ENCODE data around the gene SSU72.
A peak's percentile ranks its signal among the peaks of the same experiment; 100 is the strongest.
"Not testable (repeated sequence)": the region's sequence is repeated elsewhere in the genome, so short reads cannot be mapped to it uniquely, and the experiment has no call there.

The SSU72 gene

DNA sequence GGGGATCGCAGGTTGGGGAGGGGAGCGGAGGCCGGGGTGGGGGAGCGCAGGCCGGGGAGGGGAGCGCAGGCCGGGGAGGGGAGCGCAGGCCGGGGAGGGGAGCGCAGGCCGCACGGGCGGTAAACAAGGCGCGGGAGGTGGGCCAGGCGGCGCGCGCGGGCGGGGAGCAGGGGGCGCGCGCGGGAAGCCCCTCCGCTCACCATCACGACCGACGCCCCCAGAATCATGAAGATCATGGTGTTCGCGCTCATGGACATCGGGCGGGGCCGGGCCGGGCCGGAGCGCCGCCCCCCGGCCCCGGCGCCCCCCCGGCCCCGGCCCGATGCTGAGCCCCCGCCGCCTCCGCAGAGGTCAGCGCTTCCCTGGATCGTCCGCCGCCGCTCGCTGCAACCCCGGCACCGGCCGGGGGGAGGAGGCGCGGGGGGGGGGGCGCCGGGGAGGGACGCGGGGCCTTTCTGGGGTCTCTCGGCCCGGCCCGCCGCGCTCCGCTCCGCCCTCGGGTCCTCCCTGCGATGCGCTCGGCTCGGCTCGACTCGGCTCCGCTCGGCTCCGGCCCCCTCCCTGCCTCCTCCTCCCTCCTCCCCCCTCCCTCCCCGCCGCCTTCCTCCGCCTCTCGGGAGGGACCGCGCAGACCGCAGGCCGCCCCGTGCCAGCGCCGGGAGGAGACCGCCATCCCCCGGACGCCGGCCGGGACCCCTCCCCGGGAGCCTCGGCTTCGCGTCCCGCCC is 34.4 kb downstream of the SSU72 start, which contains the start of gene TMEM240:
TSS of gene TMEM240 (minus strand) at position 535 of the 728 bp plus-strand sequence. CDS start at position 257, 278 bp downstream.
- DNase-seq: peak; percentile 58

DNA sequence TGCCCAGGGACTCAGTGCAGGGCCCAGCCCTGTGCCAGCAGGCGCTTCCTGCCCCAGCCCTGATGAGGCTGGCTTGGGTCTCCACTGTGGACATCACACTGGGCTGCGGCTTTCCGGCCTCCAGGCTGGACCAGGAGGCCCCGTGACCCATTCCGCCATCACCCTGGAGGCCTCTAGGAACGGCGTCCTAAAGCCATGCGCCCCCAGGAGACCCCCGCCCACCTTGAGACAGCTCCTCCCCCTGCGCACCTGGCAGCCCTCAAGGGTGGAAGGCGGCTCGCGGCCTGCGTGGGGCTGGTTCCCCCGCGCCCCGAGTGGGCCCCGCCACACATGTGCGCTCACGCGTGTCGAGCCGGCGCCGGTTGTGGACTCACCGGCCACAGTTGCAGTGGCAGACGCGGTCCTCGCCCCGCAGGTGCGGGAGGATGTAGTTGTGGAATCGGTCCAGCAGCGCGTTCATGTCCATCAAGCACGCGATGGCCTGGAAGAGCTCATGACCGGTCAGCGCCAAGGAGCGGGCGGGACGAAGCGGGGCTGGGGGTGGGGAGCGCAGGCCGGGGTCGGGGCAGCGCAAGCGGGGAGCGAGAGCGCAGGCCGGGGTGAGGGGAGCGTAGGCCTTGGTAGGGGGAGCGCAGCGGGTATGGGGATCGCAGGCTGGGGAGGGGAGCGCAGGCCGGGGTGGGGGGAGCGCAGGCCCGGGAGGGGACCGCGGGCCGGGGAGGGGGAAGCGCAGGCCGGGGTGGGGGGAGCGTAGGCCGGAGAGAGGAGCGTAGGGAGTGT is 35.2 kb downstream of the SSU72 start:
- DNase-seq: no peak

DNA sequence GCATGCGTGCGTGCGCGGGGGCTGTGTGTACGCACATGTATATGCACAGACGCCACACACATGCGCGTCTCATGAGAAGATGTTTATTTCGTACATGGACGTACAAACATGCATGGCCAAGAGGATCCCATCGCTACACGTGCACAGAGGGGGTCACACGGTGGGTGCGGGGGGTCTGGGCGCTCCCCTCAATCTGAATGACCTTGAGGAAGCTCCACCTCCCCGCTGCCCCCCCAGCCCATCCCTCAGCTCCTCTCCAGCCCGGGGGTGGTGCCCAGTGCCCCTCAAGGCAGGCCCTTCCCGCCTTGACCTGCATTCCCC is 35.7 kb downstream of the SSU72 start:
- no peak for DNase-seq

DNA sequence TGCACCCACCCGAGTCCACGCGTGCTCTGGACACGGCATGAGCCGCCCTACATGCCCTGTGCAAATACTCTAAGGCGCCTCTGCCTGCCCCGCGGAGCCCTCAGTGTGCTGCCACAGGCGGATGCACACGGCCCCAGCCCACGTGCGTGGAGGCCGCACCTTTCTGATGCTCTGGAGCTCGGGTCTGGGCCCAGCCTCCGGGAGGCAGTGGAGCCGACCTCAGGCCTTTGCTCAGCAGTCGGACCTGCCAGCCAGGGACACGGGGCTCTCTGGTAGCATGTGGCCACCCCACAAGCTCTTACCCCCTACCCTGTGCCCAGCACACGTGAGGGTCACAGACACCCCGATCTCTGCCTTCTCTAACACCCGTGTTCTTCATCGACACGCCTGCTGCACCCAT is 36.3 kb downstream of the SSU72 start:
- no peak for DNase-seq

DNA sequence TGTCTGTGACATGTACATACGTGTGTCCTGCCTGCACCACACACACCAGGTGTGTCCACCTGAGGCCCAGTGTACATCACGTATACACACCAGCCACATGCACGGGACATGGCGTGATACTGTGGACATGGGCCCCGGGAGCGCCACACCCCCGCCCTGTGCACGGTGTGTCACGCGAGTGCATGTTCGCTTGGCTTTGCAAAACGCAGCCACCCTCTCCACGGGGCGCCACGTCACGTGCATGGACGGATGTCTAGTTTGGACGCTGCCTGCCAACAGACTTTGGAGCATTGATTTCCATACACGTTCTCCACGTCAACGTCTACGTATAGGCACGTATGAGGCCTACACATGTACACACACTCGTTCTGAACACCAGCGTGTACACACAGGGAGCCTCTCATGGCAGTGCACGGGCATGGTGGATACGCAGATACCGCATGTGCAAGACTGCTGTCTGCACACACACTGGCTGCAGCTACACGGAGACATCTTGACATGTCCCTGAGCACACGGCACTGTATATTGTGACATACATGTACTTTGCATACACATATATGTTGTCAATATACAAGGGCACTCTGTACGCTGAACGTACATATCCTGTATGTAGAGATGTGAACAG is 36.9 kb downstream of the SSU72 start:
- no peak for DNase-seq

DNA sequence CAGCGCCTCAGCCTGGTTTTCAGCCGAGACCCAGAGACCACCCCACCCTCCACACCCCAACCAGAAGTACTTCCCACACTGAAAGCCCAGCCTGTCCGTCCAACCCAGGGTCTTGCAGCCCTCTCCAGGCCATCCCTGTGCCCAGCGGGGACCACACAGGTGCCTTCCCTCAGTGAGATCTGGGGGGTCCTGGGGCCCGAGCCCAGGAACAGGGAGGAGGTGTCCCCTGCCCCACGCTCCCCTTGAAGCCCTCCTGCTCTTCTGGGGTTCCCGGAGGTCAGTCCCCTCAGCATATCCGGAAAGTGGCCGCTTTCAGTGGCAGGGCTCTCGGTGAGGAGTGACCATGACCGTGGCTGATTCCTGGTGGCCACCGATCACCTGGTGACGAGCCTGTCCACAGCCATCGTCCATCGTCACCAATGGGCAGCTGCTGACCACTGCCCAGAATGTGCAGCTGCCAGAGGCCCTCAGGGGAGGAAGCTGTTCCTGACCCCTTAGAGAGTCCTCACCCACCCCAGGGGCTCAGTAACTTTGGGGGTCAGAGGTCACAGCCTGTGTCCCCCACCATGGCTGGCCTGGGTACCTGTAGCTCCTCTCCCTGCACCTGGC is 37.6 kb downstream of the SSU72 start:
- no peak for DNase-seq

DNA sequence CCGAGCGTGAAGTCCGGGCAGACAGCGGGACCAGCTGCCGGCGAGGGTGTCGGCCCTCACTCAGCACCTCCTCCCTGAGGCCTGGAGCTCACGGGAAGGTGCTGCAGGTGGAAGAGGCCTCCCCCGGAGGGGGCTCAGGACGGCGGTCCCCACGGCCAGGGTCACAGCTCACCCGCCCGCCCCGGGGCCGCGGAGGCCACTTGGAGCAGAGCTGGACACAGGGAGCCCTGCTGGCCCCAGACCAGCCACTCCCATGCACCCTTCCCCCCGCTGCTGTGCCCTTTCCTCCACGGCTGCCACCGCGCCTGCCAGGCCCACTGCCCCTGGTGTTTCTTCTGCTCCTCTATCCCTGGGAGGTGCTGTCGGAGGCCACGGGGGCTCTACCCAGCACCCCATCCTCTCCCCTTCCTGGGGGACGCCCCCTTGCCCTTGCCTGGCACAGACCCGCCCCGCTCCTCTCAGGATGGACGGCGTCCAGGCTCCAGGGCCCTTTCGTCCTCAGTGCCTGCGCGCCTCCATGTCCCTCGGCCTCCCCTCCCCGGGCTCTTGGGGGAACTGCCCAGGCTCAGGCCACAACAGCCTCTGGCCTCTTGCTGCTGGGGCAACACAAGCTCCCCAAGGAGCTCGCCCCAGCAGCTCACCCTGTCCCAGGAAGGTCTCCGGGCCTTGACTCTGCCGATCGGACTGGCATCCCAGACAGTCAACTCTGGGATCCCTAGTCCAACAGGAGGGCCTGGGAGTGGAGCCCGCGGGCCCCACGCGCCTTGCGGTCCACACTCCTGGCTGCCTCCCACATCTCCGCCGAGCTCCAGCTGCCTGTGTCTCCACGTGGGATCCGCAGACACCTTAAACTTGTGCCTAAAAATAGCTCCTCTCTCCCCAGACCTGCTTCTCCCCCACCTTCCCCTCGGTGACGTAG is 38.4 kb downstream of the SSU72 start:
- no peak for DNase-seq

DNA sequence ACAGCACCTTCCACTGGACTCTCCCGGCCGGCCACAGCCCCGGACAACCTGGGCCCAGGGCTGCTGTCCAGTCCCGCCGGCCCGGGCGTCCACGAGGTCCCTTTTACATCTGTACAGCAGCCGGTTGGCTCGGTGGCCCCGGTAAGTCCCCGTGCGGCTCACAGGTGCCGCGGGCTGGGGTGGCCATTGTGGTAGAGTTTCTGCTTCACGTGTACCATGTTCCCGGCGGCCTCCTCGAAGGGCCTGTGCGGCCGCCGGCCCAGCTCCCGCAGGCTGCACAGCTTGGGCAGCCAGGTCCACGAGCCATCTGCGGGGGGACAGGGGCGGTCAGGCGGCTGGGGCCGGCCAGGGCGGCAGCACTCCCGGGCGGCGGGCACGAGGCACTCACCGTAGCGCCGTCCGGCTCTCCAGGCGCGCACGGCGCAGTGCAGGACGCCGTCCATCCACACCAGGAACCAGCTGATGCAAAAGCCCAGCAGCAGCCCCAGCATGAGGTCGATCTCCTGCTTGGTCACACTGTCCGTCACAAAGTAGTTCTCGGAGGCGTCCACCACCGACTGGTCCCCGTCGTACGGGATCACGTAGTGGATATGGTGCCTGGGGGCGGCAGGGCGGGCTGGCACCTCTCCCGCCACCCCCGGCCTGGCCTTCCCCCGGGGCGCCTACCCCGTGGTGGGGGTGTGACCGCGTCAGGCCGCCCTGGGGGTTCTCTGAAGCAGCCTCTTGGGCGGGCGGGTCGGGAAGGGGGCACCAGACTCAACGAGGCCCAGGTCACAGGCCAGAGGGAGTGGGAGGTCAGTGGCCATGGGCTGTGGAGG is 39.3 kb downstream of the SSU72 start:
- no peak for DNase-seq

DNA sequence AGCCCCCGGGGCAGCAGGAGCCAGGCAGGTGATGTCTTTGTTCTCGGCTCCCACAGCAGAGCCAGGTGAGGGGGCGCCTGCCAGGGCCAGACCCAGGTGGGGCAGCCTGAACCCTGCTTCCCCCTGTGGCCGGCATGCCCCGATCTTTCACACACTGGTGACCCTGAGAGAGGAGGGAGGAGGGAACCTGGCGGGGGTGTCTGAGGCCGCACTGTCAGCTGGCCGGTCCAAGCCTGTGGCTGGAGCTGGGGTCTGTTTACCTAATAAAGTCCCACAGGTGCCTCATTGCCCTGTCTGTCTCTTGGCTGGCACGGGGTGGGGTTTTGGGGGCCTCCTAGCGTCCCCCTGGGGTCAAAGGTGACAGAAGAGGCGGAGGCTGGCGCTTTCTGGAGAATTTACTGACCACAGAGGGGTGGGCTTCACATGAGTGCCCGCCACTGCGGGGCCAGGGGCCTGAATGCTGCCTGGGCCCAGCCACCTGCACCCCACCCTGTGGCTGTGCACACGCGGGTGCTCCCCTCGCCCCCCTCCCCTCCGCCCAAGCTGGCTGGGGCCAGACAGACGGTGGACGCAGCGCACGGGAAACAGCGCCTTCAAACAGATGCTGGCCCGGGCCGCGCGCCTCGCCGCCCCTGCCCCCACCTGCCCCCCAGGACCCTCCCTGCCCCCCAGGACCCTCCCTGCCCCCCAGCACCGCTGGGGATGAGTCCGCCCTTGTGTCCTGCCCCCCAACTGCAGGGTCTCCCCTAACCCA is 40.1 kb downstream of the SSU72 start:
- no peak for DNase-seq

DNA sequence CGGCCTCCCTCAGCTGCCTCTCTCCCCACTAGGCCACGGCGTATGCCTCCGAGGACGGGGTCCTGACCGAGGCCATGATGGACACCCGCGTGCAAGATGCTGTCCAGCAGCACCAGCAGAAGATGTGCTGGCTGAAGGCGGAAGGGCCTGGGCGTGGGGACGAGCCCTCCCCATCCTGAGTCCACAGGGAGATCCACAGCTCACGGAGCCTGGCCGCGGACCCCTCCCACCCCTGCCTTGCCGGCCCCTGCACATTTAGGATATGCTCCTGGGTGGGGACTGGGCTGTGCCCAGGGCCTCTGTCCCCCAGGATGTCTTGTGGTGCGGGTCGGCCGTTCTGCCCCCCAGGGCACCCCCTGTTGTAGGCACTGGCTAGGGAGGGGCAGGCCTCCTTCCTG is 40.8 kb downstream of the SSU72 start:
- DNase-seq: not testable (repeated sequence)

DNA sequence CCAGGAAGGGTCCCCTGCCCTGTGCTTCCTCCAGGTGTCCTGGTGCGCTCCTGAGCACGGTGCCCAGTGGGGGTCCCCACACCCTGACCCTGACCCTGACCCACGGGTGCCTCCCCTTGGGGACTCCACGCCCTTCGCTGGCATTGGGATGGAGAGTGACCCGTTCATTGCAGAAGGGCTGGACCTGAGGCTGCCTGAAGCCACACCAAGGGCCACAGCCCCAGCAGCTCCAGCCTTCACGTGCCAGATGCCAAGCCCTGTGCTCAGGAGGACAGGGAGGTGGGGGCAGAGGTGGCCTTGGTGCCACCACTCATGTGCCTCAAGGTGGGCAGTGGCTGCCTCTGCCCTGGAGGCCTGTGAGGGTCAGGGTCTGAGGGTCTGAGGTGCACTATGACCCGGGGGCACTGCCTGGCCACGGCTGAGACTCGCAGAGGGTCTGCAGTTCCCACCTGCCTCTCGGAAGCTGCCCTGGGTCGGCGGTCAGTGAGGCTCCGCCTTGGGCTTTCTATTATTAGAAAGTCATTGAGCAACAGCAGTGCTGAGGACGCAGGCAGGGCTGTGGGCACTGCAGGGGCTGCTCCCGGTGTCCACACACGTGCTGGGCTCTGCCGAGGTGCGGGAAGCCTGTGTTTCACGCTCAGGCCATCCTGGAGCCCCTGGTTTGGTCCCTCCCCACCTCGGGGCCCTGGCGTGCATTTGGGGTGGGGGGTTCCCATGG is 41.3 kb downstream of the SSU72 start:
- not testable (repeated sequence) for DNase-seq

DNA sequence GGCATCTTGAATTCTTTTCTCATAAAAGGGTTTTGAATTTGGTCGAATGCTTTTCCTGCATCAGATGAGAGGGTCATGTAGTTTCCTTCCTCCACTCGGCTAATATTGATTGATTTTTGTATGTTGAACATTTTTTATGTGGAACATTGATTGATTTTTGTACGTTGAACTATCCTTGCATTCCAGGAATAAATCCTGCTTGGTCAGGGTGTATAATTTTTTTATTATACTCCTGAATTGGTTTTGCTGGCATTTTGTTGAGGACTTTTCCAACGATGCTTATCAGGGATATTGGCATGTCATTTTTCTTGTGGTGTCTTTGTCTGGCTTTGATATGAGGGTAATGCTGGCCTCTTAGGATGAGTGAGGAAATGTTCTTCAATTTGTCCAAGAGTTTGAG is 42.7 kb downstream of the SSU72 start:
- no peak for DNase-seq

DNA sequence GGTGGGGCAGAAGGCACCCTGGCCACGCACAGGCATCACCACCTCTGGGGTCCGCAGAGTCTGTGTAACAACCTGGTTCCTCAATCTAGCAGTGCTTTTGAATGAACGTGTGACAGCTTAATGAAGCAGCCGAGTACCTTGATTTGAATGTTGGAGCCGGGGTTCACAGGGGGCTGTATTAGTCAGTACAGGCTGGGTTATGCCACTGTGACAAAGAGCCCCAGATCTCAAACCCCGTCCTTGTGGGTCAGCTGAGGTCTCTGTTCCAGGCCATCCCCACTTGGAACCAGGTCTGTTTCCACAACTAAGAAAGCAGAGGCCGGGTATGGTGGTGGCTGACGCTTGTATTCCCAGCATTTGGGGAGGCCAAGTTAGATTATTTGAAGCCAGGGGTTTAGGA is 44.7 kb downstream of the SSU72 start:
- no peak for DNase-seq

DNA sequence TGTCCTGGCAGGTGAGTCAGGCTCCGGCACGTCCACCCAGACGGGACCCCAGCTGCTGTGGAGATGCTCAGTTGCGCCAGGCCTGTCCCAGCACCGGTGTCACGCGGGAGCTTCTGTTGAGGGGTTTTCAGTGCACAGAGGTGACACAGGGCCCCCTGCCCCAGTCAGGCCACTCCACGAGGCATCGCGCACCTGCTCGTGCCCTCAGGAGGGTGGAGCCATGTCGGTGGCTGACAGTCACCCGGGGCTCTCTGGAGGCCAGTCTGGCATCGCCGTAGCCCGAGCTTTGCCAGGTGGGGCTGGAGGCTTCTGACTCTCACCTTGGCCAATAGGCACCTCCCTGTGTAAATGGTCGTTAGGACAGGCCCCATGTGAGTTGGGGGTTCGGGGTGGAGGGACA is 45.3 kb downstream of the SSU72 start:
- DNase-seq: no peak

DNA sequence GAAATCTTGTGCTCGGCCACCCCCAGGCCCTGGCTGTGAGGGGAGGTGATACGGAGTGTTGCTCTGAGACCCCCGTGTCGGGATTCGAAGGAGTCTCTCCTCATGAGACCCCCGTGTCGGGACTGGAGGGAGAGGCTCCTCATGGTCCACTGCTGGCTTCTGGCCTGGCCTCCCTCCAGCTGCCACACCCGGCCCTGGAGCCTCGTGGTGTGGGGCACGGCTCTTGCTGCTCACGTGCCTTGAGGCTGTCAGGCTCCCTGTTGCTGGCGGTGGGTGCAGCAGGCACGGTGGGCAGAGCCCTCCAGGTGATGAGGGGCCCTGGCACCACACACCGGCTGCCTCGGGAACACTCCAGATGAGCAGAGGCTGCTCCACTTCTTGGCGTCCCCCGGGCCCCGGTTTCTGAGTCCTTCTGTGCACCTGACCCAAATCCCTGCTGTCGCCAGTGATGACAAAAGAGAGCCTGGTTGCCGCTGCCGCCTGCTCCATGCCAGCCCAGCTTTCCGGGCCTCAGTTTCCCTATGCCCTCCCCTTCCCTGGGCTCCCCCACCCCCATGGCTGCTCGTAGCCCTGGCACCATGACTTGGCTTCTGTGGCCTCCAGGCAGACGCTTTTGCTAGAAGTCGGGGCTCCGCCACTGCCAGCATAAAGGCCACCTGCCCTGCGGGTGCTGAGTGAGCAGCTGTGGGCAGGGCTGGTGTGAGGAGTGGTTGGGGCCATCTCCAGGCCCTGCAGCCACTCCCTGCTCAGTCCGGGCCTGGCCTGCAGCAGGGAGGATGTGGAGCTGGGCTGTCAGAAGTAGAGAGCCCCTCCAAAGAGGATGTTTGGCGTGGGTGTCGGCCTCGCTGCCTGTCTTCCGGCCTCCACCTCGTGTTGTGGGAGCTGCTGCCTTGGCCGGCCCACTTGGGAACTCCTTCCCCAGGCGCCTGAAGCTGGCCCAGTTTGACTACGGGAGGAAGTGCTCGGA is 46.1 kb downstream of the SSU72 start:
- no peak for DNase-seq

DNA sequence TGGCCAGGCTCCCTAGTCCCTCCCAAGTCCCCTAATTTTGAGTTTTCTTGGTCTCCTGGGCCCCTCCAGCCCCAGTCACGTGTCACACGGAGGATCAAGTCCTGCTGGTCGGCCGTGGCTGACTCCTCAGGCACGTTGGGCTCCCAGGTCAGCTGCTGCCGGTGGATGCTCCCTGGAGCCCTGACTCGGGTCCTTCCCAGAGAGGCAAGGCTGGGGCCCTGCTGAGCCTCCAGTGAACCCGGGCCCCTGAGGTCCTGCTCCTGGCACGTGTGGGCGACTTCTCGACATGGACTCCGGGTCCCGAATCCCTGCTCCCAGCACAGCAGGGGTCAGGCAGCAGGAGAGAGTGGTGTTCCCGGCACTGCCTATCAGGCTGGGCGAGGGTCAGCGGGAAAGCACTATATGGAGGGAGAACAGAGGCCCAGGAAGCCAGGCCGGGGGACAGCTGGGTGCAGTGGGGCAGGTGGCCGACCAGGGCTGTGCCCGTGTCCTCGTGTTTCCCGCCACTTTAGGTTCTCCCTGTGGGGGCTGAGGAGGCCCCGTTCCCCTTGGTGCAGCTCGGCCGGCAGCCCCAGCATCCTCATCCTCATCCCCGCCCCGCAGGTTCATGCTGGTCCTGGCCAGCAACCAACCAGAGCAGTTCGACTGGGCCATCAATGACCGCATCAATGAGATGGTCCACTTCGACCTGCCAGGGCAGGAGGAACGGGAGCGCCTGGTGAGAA is 47.4 kb downstream of the SSU72 start:
- no peak for DNase-seq

DNA sequence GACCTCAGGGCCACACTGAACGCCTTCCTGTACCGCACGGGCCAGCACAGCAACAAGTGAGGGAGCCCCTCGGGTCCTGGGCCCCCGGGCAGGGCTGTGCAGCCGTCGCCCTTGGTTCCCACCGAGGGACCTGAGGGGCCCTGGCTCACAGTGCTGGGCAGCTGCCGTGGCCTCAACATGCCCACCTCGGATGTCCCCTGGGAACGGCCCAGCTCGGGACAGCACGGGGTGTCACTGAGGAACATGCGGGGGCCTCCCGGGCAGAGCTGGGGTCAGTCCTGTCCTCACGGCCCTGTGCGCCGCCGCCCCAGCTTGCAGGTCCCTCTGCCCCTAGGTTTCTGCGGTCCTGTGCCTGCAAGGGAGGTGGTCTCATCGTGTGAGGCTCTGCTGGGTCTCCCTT is 48.2 kb downstream of the SSU72 start:
- not testable (repeated sequence) for DNase-seq

DNA sequence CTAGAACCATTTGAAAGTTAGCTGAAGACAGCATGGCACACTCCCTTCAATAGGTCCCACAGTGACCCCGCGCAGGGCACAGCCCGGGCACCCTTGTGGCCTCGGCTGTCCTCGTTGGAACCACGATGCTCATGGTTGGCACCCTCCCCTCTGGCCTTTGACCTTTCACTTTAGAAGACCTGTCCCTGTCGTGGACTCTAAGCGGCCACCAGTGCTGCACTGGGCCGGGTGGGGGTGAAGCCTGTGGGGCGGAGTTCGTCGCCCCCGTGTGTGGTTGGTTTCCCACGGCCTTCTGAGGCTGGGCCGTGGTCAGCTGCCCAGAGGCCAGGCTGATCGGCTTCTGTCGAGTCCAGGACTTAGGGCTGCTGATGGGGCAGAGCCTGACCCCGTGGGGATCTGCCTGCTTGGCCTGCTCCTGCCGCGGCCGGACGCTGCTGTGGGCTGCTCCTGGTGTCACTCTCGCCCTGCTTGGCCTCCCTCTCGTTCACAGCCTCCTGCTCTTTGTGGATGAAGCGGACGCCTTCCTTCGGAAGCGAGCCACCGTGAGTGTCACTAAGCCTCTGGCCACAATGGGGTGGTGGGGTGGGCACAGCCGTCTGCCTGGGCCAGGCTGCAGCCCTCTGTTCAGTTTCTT is 49.8 kb downstream of the SSU72 start:
- DNase-seq: not testable (repeated sequence)

Measured in CD4-positive, alpha-beta T cell treated with Interleukin-21 for 1 hour (primary cell).